ENCODE measurements around the gene FLNB.

FLNB gene, protein sequence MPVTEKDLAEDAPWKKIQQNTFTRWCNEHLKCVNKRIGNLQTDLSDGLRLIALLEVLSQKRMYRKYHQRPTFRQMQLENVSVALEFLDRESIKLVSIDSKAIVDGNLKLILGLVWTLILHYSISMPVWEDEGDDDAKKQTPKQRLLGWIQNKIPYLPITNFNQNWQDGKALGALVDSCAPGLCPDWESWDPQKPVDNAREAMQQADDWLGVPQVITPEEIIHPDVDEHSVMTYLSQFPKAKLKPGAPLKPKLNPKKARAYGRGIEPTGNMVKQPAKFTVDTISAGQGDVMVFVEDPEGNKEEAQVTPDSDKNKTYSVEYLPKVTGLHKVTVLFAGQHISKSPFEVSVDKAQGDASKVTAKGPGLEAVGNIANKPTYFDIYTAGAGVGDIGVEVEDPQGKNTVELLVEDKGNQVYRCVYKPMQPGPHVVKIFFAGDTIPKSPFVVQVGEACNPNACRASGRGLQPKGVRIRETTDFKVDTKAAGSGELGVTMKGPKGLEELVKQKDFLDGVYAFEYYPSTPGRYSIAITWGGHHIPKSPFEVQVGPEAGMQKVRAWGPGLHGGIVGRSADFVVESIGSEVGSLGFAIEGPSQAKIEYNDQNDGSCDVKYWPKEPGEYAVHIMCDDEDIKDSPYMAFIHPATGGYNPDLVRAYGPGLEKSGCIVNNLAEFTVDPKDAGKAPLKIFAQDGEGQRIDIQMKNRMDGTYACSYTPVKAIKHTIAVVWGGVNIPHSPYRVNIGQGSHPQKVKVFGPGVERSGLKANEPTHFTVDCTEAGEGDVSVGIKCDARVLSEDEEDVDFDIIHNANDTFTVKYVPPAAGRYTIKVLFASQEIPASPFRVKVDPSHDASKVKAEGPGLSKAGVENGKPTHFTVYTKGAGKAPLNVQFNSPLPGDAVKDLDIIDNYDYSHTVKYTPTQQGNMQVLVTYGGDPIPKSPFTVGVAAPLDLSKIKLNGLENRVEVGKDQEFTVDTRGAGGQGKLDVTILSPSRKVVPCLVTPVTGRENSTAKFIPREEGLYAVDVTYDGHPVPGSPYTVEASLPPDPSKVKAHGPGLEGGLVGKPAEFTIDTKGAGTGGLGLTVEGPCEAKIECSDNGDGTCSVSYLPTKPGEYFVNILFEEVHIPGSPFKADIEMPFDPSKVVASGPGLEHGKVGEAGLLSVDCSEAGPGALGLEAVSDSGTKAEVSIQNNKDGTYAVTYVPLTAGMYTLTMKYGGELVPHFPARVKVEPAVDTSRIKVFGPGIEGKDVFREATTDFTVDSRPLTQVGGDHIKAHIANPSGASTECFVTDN (N-terminal part only)

GRCh38 chr3:58008141-58009025 is at the start of gene FLNB:
Gene FLNB (plus strand): TSS chr3:58008422. CDS start chr3:58008565, 143 bp downstream.
- peak; percentile 81 for DNase-seq

GRCh38 chr3:57958642-57959422 is 49.4 kb upstream of the FLNB start:
- DNase-seq: no peak

DNA sequence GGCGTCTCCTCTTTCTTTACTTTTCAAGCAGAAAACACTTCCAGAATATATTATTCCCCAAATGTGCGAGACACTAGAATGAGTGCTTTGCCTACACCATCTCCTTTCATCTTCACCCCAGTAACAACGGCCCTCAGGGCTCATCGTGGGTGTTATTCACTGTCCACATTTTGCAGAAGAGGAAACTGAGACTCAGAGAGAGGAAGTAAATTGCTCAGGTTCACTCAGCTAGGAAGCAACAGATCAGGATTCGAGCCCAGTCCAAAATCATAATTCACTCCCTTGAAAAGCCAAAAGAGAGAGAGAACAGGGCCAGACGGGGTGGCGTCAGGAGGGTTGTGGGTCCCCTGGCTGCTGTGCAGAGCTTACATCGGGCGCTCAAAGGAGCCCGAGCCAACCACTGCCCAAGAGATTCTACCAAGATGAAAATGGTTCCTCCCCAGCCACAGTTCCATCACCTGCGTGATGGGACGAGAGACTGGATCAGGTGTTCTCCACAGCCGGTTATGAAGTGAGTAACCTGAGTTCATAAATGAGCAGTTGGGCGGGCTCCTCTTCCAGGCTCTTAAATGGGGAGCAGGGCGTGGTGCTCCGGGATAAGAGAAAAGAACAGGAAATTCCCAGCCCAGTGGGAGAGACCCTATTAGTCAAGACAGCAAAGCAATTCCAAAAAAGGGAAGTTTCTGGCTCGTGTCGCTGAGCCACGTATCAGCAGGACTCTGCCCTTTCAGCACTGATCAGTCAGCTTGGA is 48.6 kb upstream of the FLNB start:
- no peak for DNase-seq

GRCh38 chr3:57960174-57960505 is 48.1 kb upstream of the FLNB start:
- no peak for DNase-seq

GRCh38 chr3:57961177-57961827 is 46.9 kb upstream of the FLNB start:
- no peak for DNase-seq

- DNase-seq: peak; percentile 27
These were observed 46.3 kb upstream of the FLNB start for GRCh38 chr3:57961828-57962447.

DNA sequence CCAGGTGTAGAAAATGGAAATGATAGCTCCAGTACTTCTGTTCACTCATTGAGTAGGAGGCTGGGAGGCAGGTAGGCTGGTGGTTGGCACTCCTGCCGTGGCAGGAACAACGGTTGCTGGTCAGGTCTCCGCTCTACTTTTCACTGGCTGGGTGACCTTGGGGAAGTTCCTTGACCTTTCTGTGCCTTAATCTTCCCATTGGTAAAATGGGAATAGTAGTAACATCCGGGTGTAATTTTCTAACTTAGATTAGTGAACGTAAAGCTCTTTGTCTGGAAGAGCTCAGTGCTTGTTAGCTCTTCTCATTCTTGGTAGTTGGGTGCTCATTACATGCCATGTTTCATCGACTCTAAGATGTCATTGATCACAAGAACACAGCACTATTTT is 45.8 kb upstream of the FLNB start:
- no peak for DNase-seq

- DNase-seq: no peak
These were observed 44.3 kb upstream of the FLNB start for GRCh38 chr3:57963811-57964346.

- DNase-seq: no peak
These were observed 41.4 kb upstream of the FLNB start for GRCh38 chr3:57966829-57967228.

DNA sequence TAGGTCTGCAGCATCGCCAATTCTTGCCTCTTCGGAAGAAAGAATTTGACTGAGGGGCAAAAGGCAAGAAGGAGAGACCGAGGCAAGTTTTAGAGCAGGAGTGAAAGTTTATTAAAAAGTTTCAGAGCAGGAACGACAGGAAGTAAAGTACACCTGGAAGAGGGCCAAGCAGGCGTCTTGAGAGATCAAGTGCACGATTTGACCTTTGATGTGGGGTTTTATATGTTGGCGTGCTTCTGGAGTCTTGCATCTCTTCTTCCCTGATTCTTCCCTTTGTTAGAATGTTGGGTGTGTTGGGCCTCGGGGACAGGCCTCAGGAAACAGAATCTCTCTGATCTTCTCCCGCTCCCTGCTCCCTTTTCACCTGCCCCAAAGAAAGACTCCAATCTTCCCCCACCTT is 40.6 kb upstream of the FLNB start:
- DNase-seq: no peak

GRCh38 chr3:57968501-57968900 is 39.7 kb upstream of the FLNB start:
- DNase-seq: no peak

DNA sequence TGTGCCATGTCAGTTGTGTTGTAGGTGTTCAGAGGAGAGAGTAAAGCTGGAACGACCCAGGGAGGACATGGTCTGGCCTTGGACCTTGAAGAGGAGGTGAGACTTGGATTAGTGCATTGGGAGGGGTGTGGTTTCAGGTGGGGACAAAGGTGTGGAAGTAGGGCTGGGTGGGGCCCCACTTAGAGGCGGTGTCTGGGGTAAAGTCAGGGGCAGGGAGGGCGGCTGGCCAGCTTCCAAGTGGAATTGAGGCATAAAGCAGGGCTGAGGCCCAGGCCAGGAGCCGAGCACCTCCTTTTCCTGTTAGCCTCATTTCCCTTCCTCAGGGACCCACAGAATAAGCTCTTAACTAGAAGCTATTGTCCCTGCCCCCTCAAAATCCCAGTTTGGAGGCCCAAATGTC is 36.2 kb upstream of the FLNB start:
- no peak for DNase-seq

GRCh38 chr3:57972531-57973111 is 35.6 kb upstream of the FLNB start:
- DNase-seq: no peak

GRCh38 chr3:57973715-57974477 is 34.3 kb upstream of the FLNB start:
- no peak for DNase-seq

GRCh38 chr3:57974796-57975388 is 33.3 kb upstream of the FLNB start:
- DNase-seq: no peak

- no peak for DNase-seq
These were observed 30.4 kb upstream of the FLNB start for GRCh38 chr3:57977818-57978235.

DNA sequence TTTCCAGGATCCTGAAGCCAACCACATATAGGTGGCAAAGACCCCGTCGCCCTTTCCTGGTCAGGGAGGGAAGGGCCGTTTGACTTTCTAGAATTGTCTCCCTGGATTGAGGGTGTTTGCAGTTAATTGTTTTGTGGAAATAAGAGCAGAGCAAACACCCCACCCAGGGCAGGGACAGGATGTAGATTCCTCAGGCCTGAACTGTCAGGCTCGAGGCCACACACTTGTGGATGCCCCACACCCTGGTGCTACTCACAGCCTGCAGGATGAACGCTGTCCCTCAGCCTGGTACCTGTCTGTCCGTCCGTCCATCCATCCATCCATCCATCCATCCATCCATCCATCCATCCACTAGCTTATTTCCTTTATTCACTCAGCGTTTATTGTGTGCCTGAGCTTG is 29.9 kb upstream of the FLNB start:
- DNase-seq: no peak

DNA sequence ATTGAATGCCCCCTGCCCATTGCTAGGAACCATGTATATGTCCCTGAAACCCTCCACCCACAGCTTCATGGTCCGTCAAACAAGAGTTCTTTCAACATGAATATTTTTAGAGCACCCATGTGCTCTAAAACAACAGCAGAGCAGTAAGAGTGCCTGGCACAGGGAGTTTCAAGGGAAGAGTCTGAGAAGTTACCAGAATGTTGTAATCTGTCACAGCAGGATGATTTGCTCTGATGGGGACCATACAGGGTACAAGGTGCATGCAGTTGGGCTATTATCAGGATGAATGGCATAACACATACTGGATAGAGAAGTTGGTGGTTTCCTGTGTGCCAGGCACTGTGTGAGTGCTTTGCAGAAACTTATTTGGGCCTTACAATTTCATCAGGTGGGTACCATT is 27.8 kb upstream of the FLNB start:
- DNase-seq: peak; percentile 28

Data from KG1 (cell line).